ENCODE results near the gene HLCS.

- TF ChIP-seq POLR2AphosphoS5 (IDR thresholded peaks at IDR 0.05): no peak
- TF ChIP-seq CTCF (IDR thresholded peaks at IDR 0.05): no peak
Observed at GRCh38 chr21:36981049-36981391, 14.6 kb upstream of the HLCS start.

Measured in sigmoid colon (tissue), 4 donors.